Measurements from ENCODE around the gene CHD1.

DNA sequence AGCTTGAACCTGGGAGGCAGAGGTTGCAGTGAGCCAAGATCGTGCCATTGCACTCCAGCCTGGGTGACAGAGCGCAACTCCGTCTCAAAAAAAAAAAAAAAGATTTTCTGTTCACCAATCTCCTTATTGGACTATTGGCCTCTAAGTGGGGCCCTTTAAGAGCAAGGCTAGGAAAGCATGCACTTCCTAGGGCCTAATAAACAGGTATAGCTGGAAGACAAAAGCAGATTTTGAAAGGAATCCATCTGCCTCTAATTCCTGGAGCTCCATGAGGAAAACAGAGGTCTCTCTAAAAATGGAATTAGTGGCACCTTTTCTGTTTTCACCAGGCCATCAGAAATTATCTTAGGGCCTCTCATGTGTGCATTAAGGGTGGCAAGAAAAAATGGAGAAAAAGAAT lies 85.3 kb downstream of the CHD1 start:
- TF ChIP-seq, protein P1, sequence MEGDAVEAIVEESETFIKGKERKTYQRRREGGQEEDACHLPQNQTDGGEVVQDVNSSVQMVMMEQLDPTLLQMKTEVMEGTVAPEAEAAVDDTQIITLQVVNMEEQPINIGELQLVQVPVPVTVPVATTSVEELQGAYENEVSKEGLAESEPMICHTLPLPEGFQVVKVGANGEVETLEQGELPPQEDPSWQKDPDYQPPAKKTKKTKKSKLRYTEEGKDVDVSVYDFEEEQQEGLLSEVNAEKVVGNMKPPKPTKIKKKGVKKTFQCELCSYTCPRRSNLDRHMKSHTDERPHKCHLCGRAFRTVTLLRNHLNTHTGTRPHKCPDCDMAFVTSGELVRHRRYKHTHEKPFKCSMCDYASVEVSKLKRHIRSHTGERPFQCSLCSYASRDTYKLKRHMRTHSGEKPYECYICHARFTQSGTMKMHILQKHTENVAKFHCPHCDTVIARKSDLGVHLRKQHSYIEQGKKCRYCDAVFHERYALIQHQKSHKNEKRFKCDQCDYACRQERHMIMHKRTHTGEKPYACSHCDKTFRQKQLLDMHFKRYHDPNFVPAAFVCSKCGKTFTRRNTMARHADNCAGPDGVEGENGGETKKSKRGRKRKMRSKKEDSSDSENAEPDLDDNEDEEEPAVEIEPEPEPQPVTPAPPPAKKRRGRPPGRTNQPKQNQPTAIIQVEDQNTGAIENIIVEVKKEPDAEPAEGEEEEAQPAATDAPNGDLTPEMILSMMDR (IDR thresholded peaks at IDR 0.05) = no peak
- TF ChIP-seq POLR2A (IDR thresholded peaks at IDR 0.05) = no peak

Data from Peyer's patch (tissue), 4 donors.